Measurements from ENCODE around the gene AFF3. TPM values are rescaled to one million over a fixed set of nuclear protein-coding genes. Genes with fewer than 3 reads are reported as not detected.

AFF3 gene
- polyA plus RNA-seq, 1 donor = 3.5 TPM

DNA sequence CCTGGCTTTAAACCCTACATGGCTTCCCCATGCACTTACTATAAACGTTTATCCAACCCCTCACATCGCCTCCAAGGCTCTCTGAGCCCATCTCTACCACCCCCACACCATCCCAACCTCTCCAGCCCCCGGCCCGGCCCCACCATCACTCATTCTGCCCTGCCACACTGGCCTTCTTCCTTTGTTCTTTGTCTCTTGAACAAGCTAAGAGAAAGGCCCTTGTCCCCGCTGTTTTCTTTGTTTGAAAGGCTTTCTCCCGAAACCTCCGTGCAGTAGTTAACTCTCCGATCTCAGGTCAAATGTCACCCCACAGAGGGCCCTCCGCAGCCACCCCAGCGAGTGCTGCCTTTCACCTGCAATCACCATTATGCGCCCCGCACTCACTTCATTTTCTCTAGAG is 100.4 kb downstream of the AFF3 start:
- no peak for DNase-seq (ENCODE audit: low read depth)

DNA sequence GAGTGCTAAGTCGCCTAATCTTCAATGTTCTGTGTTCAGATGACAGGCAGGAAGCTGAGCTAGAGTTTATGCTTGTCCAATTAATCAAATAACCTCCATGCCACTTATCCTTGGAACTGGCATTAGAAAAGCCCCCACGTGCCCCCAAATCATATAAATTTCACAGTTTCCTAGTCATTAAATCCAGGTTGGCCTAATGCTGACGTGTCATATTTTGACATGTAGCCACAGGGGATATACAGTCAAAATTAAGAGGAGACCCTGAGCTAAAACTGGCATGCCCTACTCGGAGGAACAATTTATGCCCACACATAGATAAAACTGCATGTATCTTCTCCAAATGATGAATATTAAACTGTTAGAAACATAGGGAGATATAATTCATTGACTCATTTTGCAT is 101.0 kb downstream of the AFF3 start:
- DNase-seq (ENCODE audit: low read depth) = no peak

DNA sequence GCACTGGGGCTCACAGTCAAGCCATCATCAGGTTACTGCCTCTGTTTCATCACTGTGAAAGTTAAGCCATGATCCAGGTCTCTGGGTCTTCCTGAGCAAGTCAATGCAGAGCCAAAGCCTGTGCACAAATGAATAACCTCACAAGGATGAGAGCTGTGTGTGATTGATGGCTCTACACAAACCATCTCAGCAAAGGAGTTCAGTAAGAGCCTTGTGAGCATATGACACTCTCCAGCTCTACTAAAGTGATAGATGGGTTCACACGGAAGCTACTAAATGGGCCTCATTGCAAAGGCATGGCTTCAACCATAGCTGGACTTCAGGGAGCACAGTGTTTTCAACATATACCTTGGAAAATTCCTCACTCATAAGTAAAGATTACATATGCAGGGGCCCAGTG is 101.5 kb downstream of the AFF3 start:
- no peak for DNase-seq (ENCODE audit: low read depth)

DNA sequence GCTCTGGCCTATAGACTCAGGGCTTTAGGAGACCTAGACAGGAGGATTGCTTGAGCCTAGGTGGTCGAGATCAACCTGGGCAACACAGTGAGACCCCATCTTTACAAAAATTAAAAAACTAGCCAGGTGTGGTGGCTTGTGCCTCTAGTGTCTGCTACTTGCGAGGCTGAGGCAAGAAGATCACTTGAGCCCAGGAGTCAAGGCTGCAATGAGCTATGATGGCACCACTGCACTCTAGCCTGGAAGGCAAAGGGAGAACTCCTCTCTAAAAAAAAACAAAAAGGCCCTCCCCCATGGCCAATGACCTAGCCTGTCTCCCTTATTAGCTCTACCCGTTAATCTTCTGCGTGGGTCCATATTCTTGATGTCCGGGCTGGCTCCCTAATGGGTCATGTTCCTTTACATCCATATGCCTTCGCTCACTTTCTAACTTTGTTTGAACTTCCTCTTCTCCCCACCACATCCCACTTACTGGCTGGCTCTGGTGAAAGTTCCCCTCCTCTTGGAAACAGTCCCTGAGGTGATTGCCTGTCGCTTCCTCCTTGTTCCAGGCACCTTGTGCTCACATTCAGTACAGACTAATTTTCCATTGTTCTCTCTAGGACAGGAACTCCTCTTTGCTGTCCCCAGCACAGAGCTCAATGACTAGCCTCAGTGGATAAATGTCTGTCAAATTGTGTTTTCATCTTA is 103.0 kb downstream of the AFF3 start:
- no peak for DNase-seq (ENCODE audit: low read depth)

DNA sequence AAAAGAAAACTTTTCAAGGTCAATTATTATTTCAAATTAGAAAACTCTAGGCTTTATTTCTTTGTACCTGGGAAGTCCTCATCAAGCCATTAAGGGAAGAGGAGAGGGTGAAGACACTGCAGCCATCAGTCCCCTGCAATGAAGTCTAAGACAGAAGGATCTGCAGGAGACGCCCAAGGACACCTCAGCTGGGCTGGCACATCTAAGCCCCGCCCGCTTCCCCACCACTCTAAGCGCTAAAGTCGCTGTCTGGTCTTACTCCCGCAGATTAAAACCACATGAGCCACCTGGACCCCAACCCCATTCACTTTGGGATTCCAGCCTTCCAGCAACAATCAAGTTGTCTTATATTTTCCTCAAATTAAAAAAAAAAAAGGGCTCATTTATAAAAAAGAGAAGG is 104.4 kb downstream of the AFF3 start:
- no peak for DNase-seq (ENCODE audit: low read depth)

DNA sequence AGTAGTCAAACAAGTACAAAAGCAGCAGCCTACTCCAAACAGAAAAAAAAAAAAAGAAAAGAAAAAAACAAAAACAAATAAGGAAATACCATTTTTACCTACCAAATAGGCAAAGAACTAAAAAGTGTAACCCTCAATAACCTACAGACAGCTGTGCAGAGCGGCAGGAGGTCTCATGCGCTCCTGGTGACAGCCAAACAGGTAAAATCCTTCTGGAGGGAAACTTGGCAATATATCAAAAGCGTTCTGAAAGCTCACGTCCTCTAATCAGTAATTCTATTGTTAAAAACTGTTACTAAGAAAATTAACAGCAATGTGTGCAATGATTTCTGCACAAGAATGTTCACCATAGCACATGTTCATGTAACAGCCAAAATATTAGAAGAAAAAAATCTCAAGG is 105.6 kb downstream of the AFF3 start:
- DNase-seq (ENCODE audit: low read depth) = no peak

DNA sequence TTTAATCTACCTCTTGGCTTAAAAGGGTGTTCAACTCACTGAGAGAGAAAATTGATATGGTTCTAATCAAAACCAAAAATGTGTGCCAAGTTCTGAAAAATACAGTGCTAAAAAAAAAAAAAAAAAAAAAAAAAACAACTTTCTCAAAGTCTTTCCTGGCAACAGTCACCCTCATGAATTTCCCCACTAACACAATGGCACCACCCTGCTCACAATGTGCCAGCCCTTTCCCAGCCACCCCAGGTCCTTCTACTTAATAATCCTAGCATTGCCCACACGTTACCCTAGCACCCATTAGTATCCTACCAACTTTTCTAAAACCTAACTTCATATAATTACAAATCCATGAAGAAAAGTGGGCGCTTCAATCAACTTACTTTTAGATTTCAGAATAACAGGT is 106.4 kb downstream of the AFF3 start:
- no peak for DNase-seq (ENCODE audit: low read depth)

DNA sequence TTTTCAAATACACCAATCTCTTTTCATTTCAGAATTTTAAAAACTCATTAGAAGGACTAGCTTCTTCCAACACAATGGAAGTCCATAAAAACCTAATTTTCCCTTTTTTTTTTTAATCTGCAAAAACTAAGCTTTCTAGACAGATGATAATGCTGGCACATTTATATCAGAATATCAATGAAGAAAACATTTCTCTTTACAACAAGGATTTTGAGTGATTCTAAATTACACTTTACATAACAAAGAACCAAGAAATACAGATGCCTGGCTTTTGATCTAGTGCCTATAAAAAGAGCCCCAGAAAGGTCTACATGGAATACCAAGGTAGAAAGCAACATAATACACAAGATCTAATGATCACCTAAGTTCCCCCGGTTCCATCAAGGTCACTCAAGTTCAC is 108.0 kb downstream of the AFF3 start:
- no peak for DNase-seq (ENCODE audit: low read depth)

- DNase-seq (ENCODE audit: low read depth) = no peak
These were observed 108.4 kb downstream of the AFF3 start for GRCh38 chr2:100033976-100034375.

- DNase-seq (ENCODE audit: low read depth) = no peak
These were observed 110.8 kb downstream of the AFF3 start for GRCh38 chr2:100031604-100032003.

GRCh38 chr2:100029460-100029859 is 112.9 kb downstream of the AFF3 start:
- no peak for DNase-seq (ENCODE audit: low read depth)

DNA sequence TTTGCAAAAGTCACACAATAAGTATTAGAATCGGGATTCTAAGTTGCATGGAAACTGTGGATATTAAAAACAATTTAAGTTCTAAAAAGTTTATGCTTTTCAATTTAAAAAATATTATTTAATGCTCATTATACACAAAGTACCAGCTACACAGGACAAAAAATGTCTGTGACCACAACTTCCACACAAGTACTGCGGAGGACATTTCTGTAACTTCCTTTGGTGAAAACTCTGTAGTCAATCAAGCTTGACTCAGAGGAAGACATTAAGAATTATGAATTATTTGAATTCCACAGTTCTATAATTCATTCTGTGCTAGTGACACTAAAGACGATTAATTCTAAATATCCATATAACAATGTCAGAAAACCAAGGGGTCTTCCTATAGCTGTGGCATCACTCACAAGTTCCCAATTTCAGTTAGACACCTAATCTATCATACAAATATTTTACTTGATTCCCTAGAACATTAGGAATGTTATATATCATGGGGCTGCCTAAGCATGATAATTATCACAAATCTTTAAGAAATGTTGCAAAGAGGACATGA is 120.5 kb downstream of the AFF3 start:
- no peak for DNase-seq (ENCODE audit: low read depth)

DNA sequence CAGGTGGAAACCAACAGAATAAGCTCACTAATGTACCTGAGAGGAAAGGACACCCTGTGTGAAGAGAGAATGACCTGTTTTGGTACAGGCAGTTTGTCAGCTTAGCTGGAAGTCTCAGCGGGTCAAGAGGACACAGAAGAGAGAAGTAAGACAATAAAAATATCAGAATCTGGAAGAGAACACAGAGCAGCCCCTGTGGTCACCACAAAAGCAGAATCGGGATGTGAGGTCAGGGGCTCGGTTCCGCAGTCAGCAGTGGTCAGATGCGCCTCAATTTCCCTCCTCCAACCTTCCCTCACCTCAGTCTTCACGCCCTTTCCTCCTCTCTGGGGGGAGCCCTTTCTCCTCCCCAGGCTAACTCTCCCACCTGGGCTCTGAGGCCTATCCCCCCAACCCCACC is 122.9 kb downstream of the AFF3 start:
- no peak for DNase-seq (ENCODE audit: low read depth)

DNA sequence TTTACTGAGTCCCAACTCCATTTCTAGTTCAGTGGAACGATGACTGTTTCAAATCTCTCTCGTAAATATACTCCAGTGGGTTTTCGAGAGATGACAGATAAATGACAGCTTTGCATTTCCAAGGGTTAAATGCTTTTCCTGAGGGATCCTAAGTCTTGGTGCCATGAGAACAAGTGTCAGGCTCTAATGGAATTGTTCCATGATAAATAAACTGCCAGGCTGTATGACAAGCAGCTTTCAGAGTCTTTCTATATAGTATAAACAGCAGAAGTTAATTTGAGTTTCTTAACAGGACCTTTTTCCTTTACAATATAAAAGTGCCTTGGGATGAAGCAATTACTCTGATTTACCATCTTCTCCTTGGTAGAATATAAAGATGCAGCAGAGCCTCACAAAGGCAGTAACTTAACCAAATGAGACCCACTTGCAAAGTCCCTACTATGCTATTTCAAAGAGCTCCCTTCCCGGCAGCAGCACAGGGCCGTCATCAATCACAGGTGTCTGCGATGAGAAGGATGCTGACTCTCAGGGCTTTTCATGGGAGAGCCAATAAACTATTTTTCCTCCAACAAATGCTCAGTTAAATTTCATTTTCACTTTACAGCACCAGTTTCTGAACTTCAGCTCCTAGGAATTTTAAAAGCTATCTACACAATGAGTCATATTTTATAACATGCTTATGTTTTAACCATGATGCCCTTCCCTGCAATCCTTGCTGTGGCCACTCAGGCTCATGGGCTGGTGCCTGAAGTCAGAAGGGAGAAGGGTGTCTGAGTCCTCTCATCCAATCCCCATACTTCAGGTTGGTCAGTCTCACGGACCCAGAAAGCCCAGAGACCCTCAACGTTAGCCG is 123.8 kb downstream of the AFF3 start:
- DNase-seq (ENCODE audit: low read depth) = no peak

GRCh38 chr2:100017633-100018032 is 124.8 kb downstream of the AFF3 start:
- no peak for DNase-seq (ENCODE audit: low read depth)

DNA sequence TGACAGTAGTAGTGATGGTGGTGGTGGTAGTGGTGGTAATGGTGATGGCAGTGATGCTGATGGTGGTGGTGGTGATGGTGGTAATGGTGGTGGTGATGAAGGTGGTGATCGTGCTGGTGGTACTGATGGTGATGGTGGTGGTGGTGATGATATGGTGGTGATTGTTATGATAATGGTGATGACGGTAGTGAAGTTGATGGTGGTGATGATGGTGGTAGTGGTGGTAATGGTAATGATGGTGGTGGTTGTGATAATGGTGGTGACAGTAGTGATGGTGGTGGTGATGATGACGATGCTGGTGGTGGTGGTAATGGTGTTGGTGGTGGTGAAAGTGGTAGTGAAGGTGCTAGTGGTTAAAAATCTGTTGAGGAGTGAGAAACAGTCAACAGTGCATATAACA is 125.6 kb downstream of the AFF3 start:
- DNase-seq (ENCODE audit: low read depth) = no peak

DNA sequence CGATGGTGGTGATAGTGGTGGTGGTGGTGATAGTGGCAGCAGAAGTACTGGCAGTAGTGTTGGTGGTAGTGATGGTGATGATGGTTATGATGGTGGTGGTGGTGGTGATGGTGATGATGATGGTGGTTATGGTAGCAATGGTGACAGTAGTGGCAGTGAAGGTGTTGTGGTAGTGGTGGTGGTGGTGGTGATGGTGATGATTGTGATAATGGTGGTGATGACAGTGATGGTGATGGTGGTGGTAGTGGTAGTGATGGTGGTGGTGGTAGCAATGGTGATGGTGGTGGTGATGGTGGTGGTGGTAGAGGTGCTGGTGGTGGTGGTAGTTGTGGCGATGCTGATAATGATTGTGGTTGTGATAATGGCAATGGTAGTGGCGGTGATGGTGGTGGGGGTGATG is 126.5 kb downstream of the AFF3 start:
- DNase-seq (ENCODE audit: low read depth) = no peak

GRCh38 chr2:100013892-100014677 is 128.3 kb downstream of the AFF3 start:
- DNase-seq (ENCODE audit: low read depth) = no peak

DNA sequence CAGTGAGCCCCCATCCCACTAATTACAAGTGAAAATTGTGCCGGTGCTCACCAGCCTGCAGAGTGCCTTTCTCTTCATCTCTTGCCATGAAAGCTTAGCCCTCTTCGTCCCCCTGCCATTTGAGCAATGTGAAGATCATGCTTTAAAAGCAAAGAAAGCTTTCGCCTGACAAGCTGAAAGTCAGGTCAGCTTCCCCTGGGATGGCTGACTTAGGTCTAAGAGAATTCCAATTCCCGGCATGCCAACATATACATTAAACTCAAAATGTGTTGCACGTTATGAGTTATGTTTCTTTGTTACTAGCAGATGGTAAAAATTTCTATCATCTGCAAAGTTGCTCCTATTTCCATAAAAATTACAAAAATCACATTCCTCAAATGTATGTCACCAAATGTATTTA is 129.8 kb downstream of the AFF3 start:
- DNase-seq (ENCODE audit: low read depth) = no peak

DNA sequence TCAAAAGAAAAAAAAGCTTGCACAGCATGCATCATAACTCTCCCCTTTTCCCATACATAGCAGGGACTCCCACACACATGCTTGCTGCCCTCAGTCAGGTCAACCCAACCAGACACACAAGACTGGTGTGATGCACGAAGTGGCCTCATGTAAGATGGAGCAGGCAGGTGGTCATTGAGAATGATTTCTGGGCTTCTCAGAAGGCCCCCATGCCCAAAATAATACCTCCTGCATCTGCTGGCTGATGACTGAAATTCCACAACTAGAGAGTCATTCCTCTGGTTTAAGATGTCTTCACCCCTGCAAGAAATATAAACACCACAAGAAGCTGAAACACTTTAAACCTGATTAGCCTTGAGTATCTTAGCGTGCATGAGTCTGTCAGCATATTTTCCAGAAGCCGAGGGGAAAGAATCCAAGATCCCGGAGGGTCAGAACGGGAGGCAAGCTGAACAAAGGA is 131.1 kb downstream of the AFF3 start:
- DNase-seq (ENCODE audit: low read depth) = no peak

DNA sequence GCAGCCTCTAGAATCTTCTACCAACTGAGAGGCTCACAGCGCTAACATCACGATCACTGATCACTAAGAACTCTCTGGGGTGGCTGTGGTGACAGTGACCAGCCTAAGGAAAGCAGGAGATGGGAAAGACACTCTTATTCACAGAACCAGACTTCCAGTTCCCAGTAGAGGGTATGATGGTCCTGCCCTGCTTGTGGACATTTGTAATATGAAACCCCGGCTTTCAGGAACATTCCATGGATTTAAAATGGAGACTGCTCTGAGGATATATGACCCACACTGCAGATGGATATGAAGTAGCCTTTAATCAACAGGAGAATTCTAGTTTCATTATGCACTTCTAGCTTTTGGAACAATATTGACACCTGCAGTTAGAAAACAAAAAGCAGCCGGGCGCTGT is 131.8 kb downstream of the AFF3 start:
- DNase-seq (ENCODE audit: low read depth) = no peak

DNA sequence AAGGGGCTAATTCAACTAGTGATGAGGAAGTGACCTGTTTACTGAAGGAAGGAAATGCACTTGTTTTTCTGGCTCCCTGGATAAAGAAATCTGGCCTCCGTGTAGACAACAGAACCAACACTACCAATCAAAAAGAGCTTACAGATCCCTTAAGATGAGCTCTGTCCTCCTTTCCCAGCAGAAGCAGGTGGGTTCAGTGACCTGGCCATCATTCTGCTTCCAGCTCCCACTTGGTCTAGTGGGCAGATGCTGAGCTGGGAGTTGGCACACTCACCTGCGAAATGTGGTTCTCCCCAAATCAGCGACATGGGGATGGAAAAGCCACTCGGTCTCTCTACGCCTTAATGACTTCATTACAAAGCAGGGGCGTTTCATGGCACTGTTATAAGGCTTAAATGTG is 132.6 kb downstream of the AFF3 start:
- DNase-seq (ENCODE audit: low read depth) = no peak

Measured in forelimb muscle (tissue), 1 donor.